Measurements from ENCODE around the gene B4GALT4.

DNA sequence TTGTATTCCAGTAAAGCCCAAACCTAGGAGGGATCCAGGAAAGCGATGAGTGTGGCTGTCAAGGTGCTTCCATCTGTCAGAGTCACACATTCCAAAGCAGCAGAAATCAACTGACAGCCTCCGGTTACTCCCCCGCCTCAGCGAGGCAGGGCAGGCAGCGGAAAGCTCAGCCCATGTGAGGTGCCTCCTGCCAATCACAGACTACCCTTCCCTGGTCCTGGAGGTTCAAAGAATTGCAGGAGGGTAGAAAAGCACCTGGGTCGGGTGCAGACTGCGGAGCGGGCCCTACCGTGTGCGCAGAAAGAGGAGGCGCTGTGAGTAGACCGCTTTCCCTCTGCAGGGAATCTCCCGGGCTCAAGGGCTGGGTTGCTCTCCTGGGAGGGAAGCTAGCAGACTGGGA is 67.4 kb downstream of the B4GALT4 start, which contains the start of gene UPK1B:
- no peak for TF ChIP-seq EZH2 (IDR thresholded peaks at IDR 0.05; ENCODE audit: low read depth)
- TF ChIP-seq, protein P1, sequence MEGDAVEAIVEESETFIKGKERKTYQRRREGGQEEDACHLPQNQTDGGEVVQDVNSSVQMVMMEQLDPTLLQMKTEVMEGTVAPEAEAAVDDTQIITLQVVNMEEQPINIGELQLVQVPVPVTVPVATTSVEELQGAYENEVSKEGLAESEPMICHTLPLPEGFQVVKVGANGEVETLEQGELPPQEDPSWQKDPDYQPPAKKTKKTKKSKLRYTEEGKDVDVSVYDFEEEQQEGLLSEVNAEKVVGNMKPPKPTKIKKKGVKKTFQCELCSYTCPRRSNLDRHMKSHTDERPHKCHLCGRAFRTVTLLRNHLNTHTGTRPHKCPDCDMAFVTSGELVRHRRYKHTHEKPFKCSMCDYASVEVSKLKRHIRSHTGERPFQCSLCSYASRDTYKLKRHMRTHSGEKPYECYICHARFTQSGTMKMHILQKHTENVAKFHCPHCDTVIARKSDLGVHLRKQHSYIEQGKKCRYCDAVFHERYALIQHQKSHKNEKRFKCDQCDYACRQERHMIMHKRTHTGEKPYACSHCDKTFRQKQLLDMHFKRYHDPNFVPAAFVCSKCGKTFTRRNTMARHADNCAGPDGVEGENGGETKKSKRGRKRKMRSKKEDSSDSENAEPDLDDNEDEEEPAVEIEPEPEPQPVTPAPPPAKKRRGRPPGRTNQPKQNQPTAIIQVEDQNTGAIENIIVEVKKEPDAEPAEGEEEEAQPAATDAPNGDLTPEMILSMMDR (conservative IDR thresholded peaks at IDR 0.05): no peak
